ENCODE data around the gene CCNL2. TPM values are rescaled to one million over a fixed set of nuclear protein-coding genes. Genes with fewer than 3 reads are reported as not detected.
A peak's percentile ranks its signal among the peaks of the same experiment; 100 is the strongest.

Gene CCNL2
- total RNA-seq, 1 donor = 130 TPM

- DNase-seq (ENCODE audit: low read depth) = no peak
- no peak for TF ChIP-seq CTCF (IDR thresholded peaks at IDR 0.05; ENCODE audit: insufficient read depth, low read depth, low read length)
- H3K4me3 ChIP-seq (ENCODE audit: low read depth, low read length) = peak overlapping the region; percentile 48
These were observed 28.1 kb upstream of the CCNL2 start for GRCh38 chr1:1427106-1427819.

GRCh38 chr1:1426496-1427105 is 27.5 kb upstream of the CCNL2 start:
- H3K4me3 ChIP-seq (ENCODE audit: low read depth, low read length) = no peak overlapping the region
- no peak for DNase-seq (ENCODE audit: low read depth)
- TF ChIP-seq CTCF (IDR thresholded peaks at IDR 0.05; ENCODE audit: insufficient read depth, low read depth, low read length) = no peak

- H3K4me3 ChIP-seq (ENCODE audit: low read depth, low read length) = no peak overlapping the region
- DNase-seq (ENCODE audit: low read depth) = no peak
- TF ChIP-seq CTCF (IDR thresholded peaks at IDR 0.05; ENCODE audit: insufficient read depth, low read depth, low read length) = no peak
These were observed 26.8 kb upstream of the CCNL2 start for GRCh38 chr1:1425753-1426495.

- DNase-seq (ENCODE audit: low read depth) = no peak
- TF ChIP-seq CTCF (IDR thresholded peaks at IDR 0.05; ENCODE audit: insufficient read depth, low read depth, low read length) = no peak
- H3K4me3 ChIP-seq (ENCODE audit: low read depth, low read length) = no peak overlapping the region
These were observed 26.3 kb upstream of the CCNL2 start for GRCh38 chr1:1425426-1425752.

GRCh38 chr1:1424707-1425106 is 25.6 kb upstream of the CCNL2 start:
- DNase-seq (ENCODE audit: low read depth) = no peak
- TF ChIP-seq CTCF (IDR thresholded peaks at IDR 0.05; ENCODE audit: insufficient read depth, low read depth, low read length) = no peak
- no peak overlapping the region for H3K4me3 ChIP-seq (ENCODE audit: low read depth, low read length)

GRCh38 chr1:1423245-1423597 is 24.1 kb upstream of the CCNL2 start:
- TF ChIP-seq CTCF (IDR thresholded peaks at IDR 0.05; ENCODE audit: insufficient read depth, low read depth, low read length) = no peak
- no peak overlapping the region for H3K4me3 ChIP-seq (ENCODE audit: low read depth, low read length)
- no peak for DNase-seq (ENCODE audit: low read depth)

Measured in fibroblast of villous mesenchyme (primary cell).